ENCODE data around the gene LHX4. TPM values are rescaled to one million over a fixed set of nuclear protein-coding genes. Genes with fewer than 3 reads are reported as not detected.
A peak's percentile ranks its signal among the peaks of the same experiment; 100 is the strongest.

The LHX4 gene
- total and polyA plus RNA-seq, 4 donors, result 0.02 to 0.03 (median 0.02) TPM; not detected in 1

- DNase-seq, result peak; percentile 63 to 73 (median 65)
- TF ChIP-seq CTCF (IDR thresholded peaks at IDR 0.05; ENCODE audit: control extremely low read depth, extremely low read depth), result no peak
- no peaks in the 10 kb centered on the region for H3K9me3 ChIP-seq (ENCODE audit: control insufficient read depth in 4 of 4, insufficient read depth in 3 of 4, low read length in 3 of 4)
- no peak overlapping the region for H3K4me3 ChIP-seq
- no peak overlapping the region for H3K9ac ChIP-seq (ENCODE audit: insufficient read depth in 1 of 2, low read length in 2 of 2)
- no peak overlapping the region for H3K27ac ChIP-seq (ENCODE audit: low read depth in 1 of 2, low read length in 1 of 2)
- peaks cover 0 to 8% (median 0%) of the 10 kb centered on the region in 4 donors for H3K36me3 ChIP-seq (ENCODE audit: control insufficient read depth in 4 of 4, insufficient read depth in 4 of 4, low read length in 4 of 4)
- peaks cover 0 to 19% (median 0%) of the 10 kb centered on the region in 5 donors for H3K4me1 ChIP-seq (ENCODE audit: control insufficient read depth in 5 of 5, insufficient read depth in 5 of 5, low read length in 5 of 5)
- no peaks in the 10 kb centered on the region for H3K27me3 ChIP-seq (ENCODE audit: control insufficient read depth in 3 of 3, insufficient read depth in 3 of 3, low read length in 2 of 3)
- WGBS, 2 donors, result 80 to 86% methylated on average over 3 of the region's 3 CpGs
- no peak for ATAC-seq (ENCODE audit: insufficient read depth, low FRiP score)
These were observed 58.1 kb downstream of the LHX4 start for GRCh38 chr1:180287988-180288705.

- peaks cover 0 to 8% (median 0%) of the 10 kb centered on the region in 4 donors for H3K36me3 ChIP-seq (ENCODE audit: control insufficient read depth in 4 of 4, insufficient read depth in 4 of 4, low read length in 4 of 4)
- WGBS, 2 donors, result 90 to 100% methylated on average over 1 of the region's 1 CpG
These were observed 58.9 kb downstream of the LHX4 start for GRCh38 chr1:180288940-180289339.

GRCh38 chr1:180290265-180291001, 60.4 kb downstream of the LHX4 start:
- H3K9me3 ChIP-seq (ENCODE audit: control insufficient read depth in 4 of 4, insufficient read depth in 3 of 4, low read length in 3 of 4), result no peaks in the 10 kb centered on the region
- no peak overlapping the region for H3K27ac ChIP-seq (ENCODE audit: low read depth in 1 of 2, low read length in 1 of 2)
- DNase-seq (no peak), ATAC-seq (ENCODE audit: insufficient read depth, low FRiP score) (no peak)
- H3K27me3 ChIP-seq (ENCODE audit: control insufficient read depth in 3 of 3, insufficient read depth in 3 of 3, low read length in 2 of 3), result no peaks in the 10 kb centered on the region
- H3K9ac ChIP-seq (ENCODE audit: insufficient read depth in 1 of 2, low read length in 2 of 2), result no peak overlapping the region
- whole genome bisulfite sequencing, 2 donors, result 92 to 97% methylated on average over 6 of the region's 6 CpGs
- no peak for TF ChIP-seq CTCF (IDR thresholded peaks at IDR 0.05; ENCODE audit: control extremely low read depth, extremely low read depth)
- H3K4me3 ChIP-seq, result no peak overlapping the region
- H3K4me1 ChIP-seq (ENCODE audit: control insufficient read depth in 5 of 5, insufficient read depth in 5 of 5, low read length in 5 of 5), result peaks cover 0 to 19% (median 0%) of the 10 kb centered on the region in 5 donors
- peaks cover 0 to 5% (median 0%) of the 10 kb centered on the region in 4 donors for H3K36me3 ChIP-seq (ENCODE audit: control insufficient read depth in 4 of 4, insufficient read depth in 4 of 4, low read length in 4 of 4)

More at GRCh38 chr1:180288940-180289339, 58.9 kb downstream of the LHX4 start:
- no peaks in the 10 kb centered on the region for H3K27me3 ChIP-seq (ENCODE audit: control insufficient read depth in 3 of 3, insufficient read depth in 3 of 3, low read length in 2 of 3)
- DNase-seq (no peak), ATAC-seq (ENCODE audit: insufficient read depth, low FRiP score) (no peak)
- TF ChIP-seq CTCF (IDR thresholded peaks at IDR 0.05; ENCODE audit: control extremely low read depth, extremely low read depth), result no peak
- H3K4me1 ChIP-seq (ENCODE audit: control insufficient read depth in 5 of 5, insufficient read depth in 5 of 5, low read length in 5 of 5), result peaks cover 0 to 19% (median 0%) of the 10 kb centered on the region in 5 donors
- no peak overlapping the region for H3K4me3 ChIP-seq
- no peak overlapping the region for H3K9ac ChIP-seq (ENCODE audit: insufficient read depth in 1 of 2, low read length in 2 of 2)
- no peak overlapping the region for H3K27ac ChIP-seq (ENCODE audit: low read depth in 1 of 2, low read length in 1 of 2)
- no peaks in the 10 kb centered on the region for H3K9me3 ChIP-seq (ENCODE audit: control insufficient read depth in 4 of 4, insufficient read depth in 3 of 4, low read length in 3 of 4)
